DMS 273 (cell line): ENCODE results near the gene LDHA.
"Not testable (repeated sequence)": the region's sequence is repeated elsewhere in the genome, so short reads cannot be mapped to it uniquely, and the experiment has no call there.

Source experiments
- DNase-seq: peaks from one replicate; lab custom pipeline; 2025; ENCODE audit not compliant: unreplicated experiment; lab: John Stamatoyannopoulos, UW

Gene LDHA

DNA sequence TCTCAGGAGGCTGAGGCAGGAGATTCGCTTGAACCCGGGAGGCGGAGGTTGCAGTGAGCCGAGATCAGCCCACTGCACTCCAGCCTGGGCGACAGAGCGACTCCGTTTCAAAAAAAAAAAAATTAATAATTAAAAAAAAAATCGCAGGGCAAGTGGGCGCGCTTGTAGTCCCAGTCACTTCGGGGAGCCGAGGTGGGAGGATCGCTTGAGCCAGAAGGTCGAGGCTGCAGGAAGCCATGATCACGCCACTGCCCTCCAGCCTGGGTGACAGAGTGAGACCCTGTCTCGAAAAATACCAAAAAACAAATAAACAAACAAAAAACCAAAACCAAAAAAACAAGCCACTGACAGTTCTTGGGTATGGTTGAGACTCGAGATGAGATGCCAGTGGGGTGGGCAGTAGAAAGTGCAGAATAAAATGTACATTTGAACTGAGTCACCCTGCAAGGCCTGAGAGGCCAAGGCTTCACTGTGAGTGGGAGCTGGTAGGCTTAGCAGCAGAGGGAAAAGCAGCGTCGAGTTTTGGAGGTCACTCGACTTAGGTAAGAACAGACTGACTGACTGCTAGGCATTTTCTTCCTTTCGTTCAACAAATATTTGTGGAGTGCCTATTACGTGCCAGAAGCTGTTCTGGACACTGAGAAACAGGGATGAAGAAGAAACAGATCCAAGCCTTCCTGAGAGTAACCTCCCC, 635 bp upstream of the LDHA start:
- DNase-seq, result no peak

DNA sequence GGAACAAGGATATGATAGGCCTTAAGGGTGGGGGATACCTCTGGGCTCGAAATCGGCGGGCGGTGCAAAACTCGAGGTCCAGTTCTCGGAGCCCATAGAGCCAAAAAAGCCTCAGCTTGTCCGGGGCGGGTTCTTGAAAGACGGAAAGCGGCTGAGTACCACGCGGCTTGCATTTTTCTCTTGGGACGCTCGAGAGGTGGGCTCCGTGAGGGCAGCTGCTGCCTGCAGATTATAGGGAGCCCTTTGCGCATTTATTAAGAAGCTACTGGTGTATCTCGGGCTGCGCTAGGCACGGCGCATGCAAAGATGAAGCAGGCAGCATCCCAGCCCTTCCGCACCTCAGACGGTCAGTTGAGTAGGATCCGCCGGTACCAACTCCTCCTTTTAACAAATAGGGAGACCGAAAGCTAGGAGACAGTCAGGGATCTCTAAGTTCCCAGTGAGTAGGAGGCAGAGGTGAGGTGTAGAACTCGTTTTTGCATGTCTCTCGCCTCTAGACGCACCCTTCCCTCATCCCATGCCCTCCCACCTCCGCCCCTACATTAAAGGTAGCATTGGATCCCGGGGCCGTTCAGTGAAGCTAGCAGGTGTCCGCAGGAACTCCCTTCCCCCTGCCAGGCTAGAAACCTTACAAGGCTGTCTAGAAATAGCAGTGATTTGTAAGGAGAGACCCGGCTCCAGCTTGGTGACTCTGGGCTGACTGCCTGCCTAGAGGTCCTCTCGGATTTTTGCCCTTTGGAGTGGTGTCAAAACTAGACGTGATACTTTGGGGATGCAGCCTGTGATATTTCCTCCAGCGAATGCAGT, 768 bp downstream of the LDHA start:
- peak; percentile 66 for DNase-seq

DNA sequence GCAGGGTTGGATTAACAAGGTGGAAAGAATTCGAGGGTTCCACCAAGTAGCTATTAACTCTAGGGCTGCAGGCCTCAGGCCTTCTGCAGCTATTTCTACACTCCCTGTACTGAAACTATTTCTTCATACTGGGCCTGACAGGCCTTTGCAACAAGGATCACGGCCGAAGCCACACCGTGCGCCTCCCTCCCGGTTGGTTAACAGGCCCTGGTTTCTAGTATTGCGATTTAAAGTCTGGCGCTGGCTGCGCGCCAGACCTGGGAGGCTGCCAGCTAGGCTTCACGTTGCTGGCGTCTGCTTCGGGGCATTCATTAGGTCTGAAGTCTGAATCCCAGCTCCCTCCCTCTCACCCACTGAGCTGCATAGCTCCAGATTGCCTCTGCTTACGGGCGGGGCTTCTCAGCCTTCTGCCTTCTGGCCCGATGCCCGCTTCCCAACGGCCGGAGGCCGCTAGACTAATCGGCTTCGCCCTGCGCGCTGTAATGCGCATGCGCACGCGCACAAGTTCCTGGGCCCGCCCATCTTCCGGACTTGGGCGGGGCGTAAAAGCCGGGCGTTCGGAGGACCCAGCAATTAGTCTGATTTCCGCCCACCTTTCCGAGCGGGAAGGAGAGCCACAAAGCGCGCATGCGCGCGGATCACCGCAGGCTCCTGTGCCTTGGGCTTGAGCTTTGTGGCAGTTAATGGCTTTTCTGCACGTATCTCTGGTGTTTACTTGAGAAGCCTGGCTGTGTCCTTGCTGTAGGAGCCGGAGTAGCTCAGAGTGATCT, 1.6 kb downstream of the LDHA start:
- DNase-seq, result peak; percentile 98

DNA sequence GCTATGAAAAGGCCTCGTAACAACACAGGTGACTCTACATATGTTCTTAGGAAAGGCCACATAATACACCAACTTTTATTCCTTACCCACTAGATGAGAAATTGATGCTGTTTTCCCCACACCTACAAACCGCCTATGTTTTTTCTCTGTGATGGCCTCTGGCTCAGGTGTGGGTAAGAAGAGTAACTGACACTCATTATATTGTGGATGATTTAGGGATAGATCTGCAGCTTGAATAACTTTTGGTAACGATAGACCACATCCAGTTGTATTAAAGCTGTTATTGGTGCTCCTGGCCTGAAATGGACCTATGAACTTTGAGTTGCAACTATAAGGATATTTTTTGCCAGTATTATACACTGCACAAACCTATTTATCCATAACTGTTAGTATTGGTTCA, 3.6 kb downstream of the LDHA start:
- no peak for DNase-seq

DNA sequence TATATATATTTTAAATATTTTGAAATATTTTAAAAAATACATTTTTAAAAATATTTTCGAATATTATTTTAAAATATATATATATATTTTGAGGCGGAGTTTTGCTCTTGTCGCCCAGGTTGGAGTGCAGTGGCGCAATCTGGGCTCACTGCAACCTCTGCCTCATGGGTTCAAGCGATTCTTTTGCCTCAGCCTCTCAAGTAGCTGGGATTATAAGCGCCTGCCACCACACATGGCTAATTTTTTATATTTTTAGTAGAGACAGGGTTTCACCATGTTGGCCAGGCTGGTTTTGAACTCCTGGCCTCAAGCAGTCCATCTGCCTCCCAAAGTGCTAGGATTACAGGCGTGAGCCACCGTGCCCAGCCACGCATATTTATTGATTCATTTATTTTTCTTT, 6.7 kb downstream of the LDHA start:
- DNase-seq, result not testable (repeated sequence)

DNA sequence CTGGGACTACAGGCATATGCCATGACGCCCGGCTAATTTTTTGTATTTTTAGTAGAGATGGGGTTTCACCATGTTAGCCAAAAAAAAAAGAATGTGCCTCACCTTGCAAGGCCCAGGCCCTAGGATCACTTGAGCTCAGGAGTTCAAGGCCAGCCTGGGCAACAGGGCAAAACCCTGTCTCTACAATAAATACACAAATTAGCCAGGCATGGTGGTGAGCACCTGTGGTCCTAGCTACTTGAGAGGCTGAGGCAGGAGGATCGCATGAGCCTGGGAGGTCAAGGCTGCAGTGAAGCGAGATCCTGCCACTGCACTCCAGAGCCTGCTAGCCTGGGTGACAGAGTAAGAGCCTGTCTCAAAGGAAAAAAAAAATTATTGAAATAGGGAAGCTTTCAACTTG, 9.7 kb downstream of the LDHA start:
- no peak for DNase-seq

DNA sequence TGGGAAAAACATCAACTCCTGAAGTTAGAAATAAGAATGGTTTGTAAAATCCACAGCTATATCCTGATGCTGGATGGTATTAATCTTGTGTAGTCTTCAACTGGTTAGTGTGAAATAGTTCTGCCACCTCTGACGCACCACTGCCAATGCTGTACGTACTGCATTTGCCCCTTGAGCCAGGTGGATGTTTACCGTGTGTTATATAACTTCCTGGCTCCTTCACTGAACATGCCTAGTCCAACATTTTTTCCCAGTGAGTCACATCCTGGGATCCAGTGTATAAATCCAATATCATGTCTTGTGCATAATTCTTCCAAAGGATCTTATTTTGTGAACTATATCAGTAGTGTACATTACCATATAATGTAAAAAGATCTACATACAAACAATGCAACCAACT, 13.0 kb downstream of the LDHA start:
- DNase-seq, result peak; percentile 7

DNA sequence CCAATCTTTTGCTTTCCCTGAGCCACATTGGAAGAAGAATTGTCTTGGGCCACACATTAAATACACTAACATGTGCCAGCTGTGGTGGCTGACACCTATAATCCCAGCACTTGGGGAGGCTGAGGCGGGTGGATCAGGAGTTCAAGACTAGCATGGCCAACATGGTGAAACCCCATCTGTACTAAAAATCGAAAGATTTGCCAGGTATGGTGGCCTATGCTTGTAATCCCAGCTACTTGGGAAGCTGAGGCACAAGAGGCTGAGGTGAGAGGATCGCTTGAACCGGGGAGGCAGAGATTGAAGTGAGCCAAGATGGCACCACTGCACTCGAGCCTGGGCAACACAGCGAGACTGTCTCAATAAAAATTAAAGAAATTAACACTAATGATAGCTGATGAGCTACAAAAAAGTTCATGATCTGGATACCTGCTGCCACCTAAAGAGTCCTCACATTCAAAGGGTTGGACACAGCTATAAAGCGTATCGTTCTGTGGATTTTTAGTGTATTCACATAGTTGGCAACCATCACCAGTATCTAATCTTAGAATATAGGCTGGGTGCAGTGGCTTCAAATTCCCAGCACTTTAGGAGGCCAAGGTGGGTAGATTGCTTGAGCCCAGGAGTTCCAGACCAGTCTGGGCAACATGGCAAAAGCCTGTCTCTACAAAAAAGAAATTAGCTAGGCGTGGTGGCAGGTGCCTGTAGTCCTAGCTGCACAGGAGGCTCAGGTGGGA, 14.4 kb downstream of the LDHA start:
- DNase-seq, result peak; percentile 52

DNA sequence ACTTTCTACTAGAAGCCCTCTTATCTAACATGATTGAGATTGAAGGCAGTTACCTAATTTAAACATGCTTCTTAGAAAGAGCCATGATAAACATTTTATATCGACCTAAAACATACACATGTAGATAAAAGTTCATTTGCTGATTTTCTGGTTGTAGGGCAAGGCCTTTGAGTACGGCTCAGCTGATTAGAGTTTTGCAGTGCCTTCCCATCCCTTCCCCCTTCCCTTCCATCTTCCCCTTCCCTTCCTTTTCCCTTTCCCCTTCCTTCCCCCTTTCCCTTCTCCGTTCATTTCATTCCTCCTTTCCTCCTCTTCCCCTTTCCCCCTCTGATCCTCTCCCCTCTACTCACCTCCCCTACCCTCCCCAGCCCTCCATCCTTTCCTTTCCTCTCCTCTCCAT, 22.1 kb downstream of the LDHA start:
- no peak for DNase-seq

DNA sequence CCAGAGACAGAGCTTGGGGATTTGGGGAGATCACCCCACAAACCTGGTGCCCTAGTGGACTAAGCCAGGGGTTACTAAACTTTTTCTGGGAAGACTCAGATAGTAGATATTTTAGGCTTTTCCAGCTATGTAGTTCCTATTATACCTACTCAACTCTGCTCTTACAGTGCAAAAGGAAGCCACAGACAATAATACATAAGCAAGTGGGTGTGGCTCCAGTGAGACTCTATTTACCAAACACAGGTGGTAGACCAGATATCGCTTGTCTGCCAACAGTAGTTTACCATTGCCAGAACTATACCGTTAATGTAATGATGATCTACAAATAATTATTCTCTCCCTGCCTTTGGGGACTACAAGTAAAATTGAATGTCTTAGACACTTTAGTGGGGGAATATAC, 24.7 kb downstream of the LDHA start:
- DNase-seq, result no peak

DNA sequence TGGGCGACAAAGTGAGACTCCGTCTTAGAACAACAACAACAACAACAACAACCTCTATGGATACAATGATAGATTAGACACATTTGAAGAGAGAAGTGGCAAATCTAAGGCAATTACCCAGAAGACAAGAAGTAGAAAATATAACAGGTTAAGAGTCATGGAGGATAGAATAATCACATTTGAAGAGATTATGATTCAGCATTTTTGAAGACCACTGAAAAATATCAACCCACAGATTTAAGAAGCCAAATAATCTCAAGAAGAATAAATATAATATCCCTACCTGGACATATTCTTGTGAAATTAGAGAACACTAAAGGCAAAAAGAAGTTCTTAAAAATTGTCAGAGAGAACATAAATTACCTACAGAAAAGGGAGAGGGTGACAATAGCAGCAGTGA, 25.7 kb downstream of the LDHA start:
- no peak for DNase-seq

DNA sequence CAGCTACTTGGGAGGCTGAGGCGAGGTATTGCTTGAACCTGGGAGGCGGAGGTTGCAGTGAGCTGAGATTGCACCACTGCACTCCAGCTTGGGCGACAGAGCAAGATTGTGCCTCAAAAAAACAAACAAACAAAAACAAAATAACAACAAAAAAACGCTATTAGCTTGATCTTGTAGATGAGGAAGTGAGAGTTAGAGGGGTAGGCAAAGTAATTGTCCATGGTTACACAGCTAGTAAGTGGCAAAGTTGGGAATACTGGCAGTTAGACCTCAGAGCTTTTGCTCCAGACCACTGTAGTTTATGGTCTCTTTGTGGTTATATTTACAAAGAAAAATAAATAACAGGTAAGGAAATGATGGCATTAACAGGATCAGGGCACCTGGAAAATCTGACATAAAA, 32.9 kb downstream of the LDHA start:
- no peak for DNase-seq

DNA sequence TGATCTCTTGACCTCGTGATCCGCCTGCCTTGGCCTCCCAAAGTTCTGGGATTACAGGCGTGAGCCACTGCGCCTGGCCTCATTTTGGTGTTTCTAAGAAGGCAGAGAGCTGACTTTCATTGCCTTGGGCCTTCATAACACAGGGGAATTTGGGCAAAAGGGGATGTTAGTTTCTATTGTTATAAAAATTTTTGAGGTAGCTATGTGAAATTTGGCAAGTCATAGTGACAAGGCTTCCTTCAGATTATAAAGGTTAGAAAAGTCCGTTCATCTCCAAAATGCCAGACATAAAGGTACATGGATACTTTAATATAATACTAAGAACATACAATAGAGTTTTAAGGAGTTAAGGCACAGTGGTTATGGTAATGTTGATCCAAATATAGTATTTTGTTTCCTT, 35.0 kb downstream of the LDHA start:
- no peak for DNase-seq

DNA sequence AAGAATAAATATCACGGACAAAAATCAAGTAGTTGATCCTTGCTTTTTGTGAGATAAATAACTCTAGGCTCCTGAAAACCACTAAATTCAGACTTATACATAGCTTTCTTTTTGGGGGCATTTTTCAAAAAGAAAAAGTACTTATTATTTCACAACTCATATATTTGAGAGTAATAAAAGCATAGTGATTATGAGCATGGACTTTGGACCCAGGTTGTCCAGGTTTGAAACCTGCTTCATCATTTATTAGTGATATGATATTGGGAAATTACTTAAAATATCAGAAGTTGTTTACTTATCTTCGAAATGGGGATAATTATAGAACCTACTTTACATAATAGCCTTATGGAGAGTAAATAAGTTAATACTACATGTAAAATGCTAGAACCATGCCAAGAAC, 44.3 kb downstream of the LDHA start:
- no peak for DNase-seq

DNA sequence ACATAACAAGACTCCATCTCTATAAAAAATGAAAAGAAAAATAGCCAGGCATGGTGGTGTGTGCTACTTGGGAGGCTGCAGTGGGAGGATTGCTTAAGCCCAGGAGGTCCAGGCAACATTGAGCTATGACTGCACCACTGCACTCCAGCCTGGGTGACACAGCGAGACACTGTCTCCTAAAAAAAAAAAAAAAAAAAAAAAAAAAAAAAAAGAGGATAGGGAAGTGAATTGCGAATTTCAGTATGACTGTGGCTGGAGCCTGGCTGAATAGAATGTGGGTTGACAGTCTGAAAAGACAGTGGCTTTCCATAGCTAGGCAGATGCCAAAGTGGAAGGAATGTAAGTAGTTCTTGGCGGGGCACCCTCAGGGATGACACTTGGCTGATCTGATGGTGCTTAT, 54.9 kb downstream of the LDHA start:
- no peak for DNase-seq

DNA sequence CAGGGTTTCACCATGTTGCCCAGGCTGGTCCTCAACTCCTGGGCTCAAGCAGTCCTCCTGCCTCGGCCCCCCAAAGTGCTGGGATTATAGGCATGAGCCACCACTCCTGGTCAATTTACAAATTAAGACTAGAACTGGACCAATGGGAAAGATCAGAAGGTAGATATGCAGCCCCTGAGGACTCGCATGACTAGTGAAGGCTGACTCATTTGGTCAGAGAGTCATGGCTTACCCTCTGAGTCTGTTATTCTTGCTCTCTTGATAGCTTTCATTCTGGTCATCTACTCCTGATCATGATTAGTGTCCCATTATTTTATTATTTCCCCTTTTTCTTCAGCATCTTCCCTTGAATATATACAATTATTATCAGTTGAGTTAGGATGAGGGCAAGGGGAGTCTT, 58.6 kb downstream of the LDHA start:
- DNase-seq, result no peak

DNA sequence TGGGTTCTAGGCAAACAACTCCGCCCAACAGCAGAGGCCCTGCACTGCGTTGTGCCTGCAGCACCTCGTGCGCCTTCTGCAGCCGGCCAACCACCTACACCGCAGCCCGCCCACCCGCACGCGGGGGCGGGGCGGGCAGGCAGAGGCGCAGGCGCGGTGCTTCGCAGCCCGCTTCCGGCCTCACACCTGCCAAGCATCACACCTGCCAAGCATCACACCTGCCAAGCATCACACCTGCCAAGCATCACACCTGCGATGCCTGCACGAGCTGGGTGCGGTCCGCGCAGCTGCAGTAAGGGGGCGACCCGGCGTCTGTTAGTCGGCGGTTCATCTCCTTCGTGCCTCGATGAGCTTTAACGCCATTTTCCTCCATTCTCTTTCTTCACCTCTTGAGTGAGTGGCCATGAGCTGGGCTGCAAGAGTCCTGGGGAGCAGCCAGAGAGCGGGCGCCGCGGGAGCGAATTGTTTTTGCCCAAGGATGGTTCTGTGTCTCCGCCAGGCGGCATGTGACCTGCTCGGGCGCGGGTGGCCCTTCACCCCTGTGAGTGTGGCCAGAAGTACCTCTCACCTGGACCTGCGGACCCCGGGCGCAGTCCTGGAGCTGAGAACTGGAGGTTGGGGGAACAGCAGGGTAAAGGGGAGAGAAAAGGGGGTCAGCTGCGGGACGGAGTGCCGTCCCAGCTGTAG, 61.5 kb downstream of the LDHA start, which contains the start of gene LDHAL6A:
LDHAL6A (plus strand) TSS at position 171 of the 687 bp plus-strand sequence. CDS start 825 bp downstream, outside the sequence.
- no peak for DNase-seq

DNA sequence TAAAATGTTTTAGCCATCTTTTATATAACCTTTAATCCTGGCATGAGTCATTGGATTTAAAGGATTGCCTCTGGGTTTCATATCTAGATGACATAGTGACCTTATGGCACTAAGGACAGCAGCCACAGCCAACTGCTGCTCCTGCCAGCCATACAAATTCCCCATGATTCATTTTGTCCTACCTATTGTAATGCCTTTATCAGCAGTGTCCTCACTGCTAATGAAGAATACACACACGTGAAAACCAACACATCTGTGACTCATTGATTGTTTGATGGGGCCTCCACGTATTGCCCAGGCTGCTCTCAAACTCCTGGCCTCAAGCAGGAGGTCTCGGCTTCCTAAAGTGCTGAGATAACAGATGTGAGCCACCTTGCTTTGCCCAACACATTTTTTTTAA, 63.1 kb downstream of the LDHA start:
- DNase-seq, result no peak
